Prostate gland (tissue), 2 donors: ENCODE data around the gene TPST1.

Experiments used
- POLR2A ChIP-seq: fragments of 450-650 bp; IDR thresholded peaks from one replicate; pipeline ENCODE4 v1.6.1; 2016; ENCODE audit warnings: antibody characterized with exemption, mild to moderate bottlenecking
- POLR2AphosphoS5 ChIP-seq: sonication (generic); formaldehyde crosslinking; IDR thresholded peaks from one replicate; pipeline ENCODE4 v1.6.1; 2017; ENCODE audit warnings: antibody characterized with exemption
- TF ChIP-seq, protein P1 (sequence below), 4 experiments: fragments of 200-600 bp in 2 of 4; fragments of 450-650 bp in 2 of 4; sonication (generic) in 2 of 4; IDR thresholded peaks; 1 replicate in 3 of 4; 2 replicates in 1 of 4; pipeline ENCODE4 v1.5.1; 2016 to 2019; ENCODE audit warnings: antibody characterized with exemption in 4 of 4, mild to moderate bottlenecking in 2 of 4, moderate library complexity in 2 of 4

DNA sequence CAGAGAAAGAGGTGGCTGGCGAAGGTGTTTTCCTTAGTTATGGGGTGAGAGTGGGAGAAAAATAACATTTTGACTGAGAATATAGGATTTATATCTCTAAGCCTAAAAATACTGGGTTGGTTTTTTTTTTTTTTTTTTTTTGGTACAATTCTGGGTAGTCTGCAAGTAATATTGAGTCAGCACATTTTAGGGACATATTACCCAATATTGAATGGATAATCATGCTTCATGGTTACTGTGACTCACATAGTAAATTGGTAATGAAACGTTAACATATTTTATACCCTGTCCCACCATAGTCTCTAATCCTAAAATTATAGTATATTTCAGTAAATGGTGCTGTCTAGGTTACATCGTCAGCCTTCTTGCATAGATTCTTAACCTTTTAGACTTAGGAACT lies 91.4 kb downstream of the TPST1 start:
- TF ChIP-seq, protein P1, sequence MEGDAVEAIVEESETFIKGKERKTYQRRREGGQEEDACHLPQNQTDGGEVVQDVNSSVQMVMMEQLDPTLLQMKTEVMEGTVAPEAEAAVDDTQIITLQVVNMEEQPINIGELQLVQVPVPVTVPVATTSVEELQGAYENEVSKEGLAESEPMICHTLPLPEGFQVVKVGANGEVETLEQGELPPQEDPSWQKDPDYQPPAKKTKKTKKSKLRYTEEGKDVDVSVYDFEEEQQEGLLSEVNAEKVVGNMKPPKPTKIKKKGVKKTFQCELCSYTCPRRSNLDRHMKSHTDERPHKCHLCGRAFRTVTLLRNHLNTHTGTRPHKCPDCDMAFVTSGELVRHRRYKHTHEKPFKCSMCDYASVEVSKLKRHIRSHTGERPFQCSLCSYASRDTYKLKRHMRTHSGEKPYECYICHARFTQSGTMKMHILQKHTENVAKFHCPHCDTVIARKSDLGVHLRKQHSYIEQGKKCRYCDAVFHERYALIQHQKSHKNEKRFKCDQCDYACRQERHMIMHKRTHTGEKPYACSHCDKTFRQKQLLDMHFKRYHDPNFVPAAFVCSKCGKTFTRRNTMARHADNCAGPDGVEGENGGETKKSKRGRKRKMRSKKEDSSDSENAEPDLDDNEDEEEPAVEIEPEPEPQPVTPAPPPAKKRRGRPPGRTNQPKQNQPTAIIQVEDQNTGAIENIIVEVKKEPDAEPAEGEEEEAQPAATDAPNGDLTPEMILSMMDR (IDR thresholded peaks at IDR 0.05), result no peak
- TF ChIP-seq POLR2A, result no peak
- TF ChIP-seq POLR2AphosphoS5, result no peak
